Measurements from ENCODE around the gene BSG.
"Not testable (repeated sequence)": the region's sequence is repeated elsewhere in the genome, so short reads cannot be mapped to it uniquely, and the experiment has no call there.

BSG gene

GRCh38 chr19:604355-604754, 32.0 kb downstream of the BSG start:
- peak; percentile 57 for DNase-seq (ENCODE audit: insufficient read length)
- FAIRE-seq = peak; percentile 46
- TF ChIP-seq TAF1 (IDR thresholded peaks at IDR 0.05; ENCODE audit: borderline replicate concordance, low read depth, low read length) (no peak), POLR2AphosphoS5 (IDR thresholded peaks at IDR 0.05; ENCODE audit: low read depth, low read length) (no peak), POLR2A (IDR thresholded peaks at IDR 0.05; ENCODE audit: low read depth, low read length) (no peak)

GRCh38 chr19:605061-605971, 32.9 kb downstream of the BSG start:
- DNase-seq (ENCODE audit: insufficient read length); FAIRE-seq: not testable (repeated sequence)

GRCh38 chr19:607301-608154, 35.1 kb downstream of the BSG start:
- DNase-seq (ENCODE audit: insufficient read length) = no peak
- TF ChIP-seq TAF1 (IDR thresholded peaks at IDR 0.05; ENCODE audit: borderline replicate concordance, low read depth, low read length) = no peak
- TF ChIP-seq POLR2A (IDR thresholded peaks at IDR 0.05; ENCODE audit: low read depth, low read length) = no peak
- TF ChIP-seq POLR2AphosphoS5 (IDR thresholded peaks at IDR 0.05; ENCODE audit: low read depth, low read length) = no peak
- no peak for FAIRE-seq

GRCh38 chr19:608155-609003, 36.0 kb downstream of the BSG start:
- no peak for FAIRE-seq
- TF ChIP-seq POLR2AphosphoS5 (IDR thresholded peaks at IDR 0.05; ENCODE audit: low read depth, low read length) = no peak

DNA sequence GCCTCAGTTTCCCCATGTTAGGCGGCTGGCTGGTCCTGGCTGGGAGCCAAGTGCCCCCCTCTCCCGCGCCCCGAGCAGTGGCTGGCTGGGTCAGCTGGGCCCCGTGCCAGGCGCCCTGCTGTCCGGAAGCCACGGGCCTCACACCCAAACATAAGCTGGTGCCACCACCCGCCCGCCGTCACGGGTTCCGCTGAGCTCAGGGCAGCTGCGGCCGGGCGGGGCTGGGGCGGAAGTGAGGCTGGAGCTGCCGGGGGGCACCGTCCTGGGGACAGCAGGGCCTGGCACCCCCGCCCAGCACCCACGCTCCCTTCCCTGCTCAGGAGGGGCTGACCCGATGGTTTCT, 36.6 kb downstream of the BSG start:
- FAIRE-seq (no peak), DNase-seq (ENCODE audit: insufficient read length) (no peak)
- no peak for TF ChIP-seq TAF1 (IDR thresholded peaks at IDR 0.05; ENCODE audit: borderline replicate concordance, low read depth, low read length)
- no peak for TF ChIP-seq POLR2AphosphoS5 (IDR thresholded peaks at IDR 0.05; ENCODE audit: low read depth, low read length)
- TF ChIP-seq POLR2A (IDR thresholded peaks at IDR 0.05; ENCODE audit: low read depth, low read length) = no peak

More at GRCh38 chr19:608155-609003, 36.0 kb downstream of the BSG start:
- no peak for DNase-seq (ENCODE audit: insufficient read length)

- DNase-seq (ENCODE audit: insufficient read length) = no peak
- TF ChIP-seq POLR2A (IDR thresholded peaks at IDR 0.05; ENCODE audit: low read depth, low read length) = no peak
- no peak for TF ChIP-seq POLR2AphosphoS5 (IDR thresholded peaks at IDR 0.05; ENCODE audit: low read depth, low read length)
- FAIRE-seq = peak; percentile 17
Measured at GRCh38 chr19:610071-610800, 37.8 kb downstream of the BSG start.

GRCh38 chr19:610801-611480, 38.5 kb downstream of the BSG start:
- DNase-seq (ENCODE audit: insufficient read length) (peak; percentile 74), FAIRE-seq (peak; percentile 74)
- TF ChIP-seq POLR2AphosphoS5 (IDR thresholded peaks at IDR 0.05; ENCODE audit: low read depth, low read length) = no peak
- TF ChIP-seq TAF1 (IDR thresholded peaks at IDR 0.05; ENCODE audit: borderline replicate concordance, low read depth, low read length) = 0 out of 2 replicates have a peak, but pooled peaks have one; percentile 21

DNA sequence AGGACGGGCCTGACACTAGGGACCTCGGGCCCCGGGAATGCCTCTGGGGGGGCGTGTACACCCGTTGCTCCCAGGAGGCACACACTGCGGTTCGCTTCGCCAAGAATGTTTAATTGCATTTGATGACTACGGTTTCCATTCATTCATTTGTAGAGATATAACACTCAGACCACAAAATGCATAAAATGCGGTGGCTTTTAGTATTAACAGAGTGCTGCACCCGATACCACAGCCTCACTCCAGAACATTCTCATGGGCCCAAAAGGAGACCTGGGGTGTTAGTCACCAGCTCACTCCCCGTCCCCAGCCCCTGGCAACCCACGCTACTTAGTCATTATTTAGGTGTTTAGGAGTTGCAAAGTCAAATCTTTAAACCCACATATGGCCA, 39.1 kb downstream of the BSG start:
- TF ChIP-seq POLR2A (IDR thresholded peaks at IDR 0.05; ENCODE audit: low read depth, low read length) (no peak), TAF1 (IDR thresholded peaks at IDR 0.05; ENCODE audit: borderline replicate concordance, low read depth, low read length) (no peak), POLR2AphosphoS5 (IDR thresholded peaks at IDR 0.05; ENCODE audit: low read depth, low read length) (no peak)
- no peak for FAIRE-seq
- no peak for DNase-seq (ENCODE audit: insufficient read length)

- DNase-seq (ENCODE audit: insufficient read length) = no peak
- no peak for FAIRE-seq
- TF ChIP-seq TAF1 (IDR thresholded peaks at IDR 0.05; ENCODE audit: borderline replicate concordance, low read depth, low read length) (no peak), POLR2AphosphoS5 (IDR thresholded peaks at IDR 0.05; ENCODE audit: low read depth, low read length) (no peak), POLR2A (IDR thresholded peaks at IDR 0.05; ENCODE audit: low read depth, low read length) (no peak)
Measured at GRCh38 chr19:612941-613340, 40.5 kb downstream of the BSG start.

DNA sequence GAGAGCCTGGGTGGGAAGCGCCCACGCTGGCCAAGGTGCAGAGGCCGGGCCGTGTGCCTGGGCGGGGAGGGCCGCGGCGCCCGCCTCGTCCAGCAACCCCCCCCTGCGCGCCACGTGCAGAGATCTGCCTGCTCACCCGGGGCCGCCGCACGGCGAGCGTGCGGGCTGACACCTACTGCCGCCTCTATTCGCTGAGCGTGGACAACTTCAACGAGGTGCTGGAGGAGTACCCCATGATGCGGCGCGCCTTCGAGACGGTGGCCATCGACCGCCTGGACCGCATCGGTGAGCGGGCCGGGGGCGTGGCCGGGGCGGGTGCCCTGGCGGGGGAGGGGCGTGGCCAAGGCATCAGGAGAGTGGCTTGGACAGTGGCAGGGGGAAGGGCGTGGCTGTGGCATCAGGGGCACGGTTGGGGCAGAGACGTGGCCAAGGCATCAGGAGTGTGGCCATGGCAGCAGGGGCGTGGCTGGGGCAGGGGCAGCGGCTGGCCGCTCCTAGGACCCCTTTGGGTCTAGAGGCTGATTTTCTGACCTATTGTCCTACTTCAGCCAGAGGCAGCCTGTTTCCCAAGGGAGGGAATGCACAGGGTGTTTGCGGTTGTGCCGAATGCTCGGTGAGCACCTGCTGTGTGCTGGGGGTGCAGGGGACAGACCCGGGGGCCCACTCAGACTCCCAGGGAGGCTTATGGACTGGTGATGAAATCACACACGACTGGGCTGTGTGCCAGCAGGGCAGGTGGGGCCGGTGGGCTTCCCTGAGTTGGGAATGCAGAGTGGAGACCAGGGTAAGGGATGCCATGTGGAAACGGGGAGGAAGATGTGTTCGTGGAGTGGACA, 41.6 kb downstream of the BSG start:
- TF ChIP-seq POLR2AphosphoS5 (IDR thresholded peaks at IDR 0.05; ENCODE audit: low read depth, low read length) = no peak
- TF ChIP-seq TAF1 (IDR thresholded peaks at IDR 0.05; ENCODE audit: borderline replicate concordance, low read depth, low read length) = no peak
- no peak for TF ChIP-seq POLR2A (IDR thresholded peaks at IDR 0.05; ENCODE audit: low read depth, low read length)
- no peak for FAIRE-seq
- DNase-seq (ENCODE audit: insufficient read length) = no peak
